Nephron (organoid): ENCODE measurements around the gene YPEL3.

Experiments used
- H3K27ac Mint-ChIP-seq, 3 experiments: 2 replicates each; pipeline ENCODE4 v1.8.0; 2020; ENCODE audit warnings: mixed read lengths in 3 of 3, mild to moderate bottlenecking in 2 of 3, moderate library complexity in 1 of 3
- H3K27me3 Mint-ChIP-seq: 2 replicates; pipeline ENCODE4 v1.8.0; 2021; ENCODE audit warnings: low read depth, mild to moderate bottlenecking, moderate library complexity, mixed read lengths
- H3K36me3 Mint-ChIP-seq: 2 replicates; pipeline ENCODE4 v1.8.0; 2020; ENCODE audit warnings: low read depth, mixed read lengths
- H3K4me1 Mint-ChIP-seq: 2 replicates; pipeline ENCODE4 v1.8.0; 2020; ENCODE audit warnings: mixed read lengths
- H3K4me3 Mint-ChIP-seq, 3 experiments: 2 replicates each; pipeline ENCODE4 v1.8.0; 2020; ENCODE audit warnings: mild to moderate bottlenecking in 3 of 3, mixed read lengths in 3 of 3, moderate library complexity in 2 of 3
- H3K9me3 Mint-ChIP-seq: 2 replicates; pipeline ENCODE4 v1.8.0; 2020; ENCODE audit warnings: mixed read lengths
- TF ChIP-seq, protein P1 (sequence below), 3 experiments: fragments of 200-600 bp; sonication (generic); IDR thresholded peaks; one replicate each; pipeline ENCODE4 v1.5.0; 2021; ENCODE audit warnings: antibody characterized with exemption in 3 of 3; ENCODE audit not compliant: unreplicated experiment in 3 of 3

The YPEL3 gene

DNA sequence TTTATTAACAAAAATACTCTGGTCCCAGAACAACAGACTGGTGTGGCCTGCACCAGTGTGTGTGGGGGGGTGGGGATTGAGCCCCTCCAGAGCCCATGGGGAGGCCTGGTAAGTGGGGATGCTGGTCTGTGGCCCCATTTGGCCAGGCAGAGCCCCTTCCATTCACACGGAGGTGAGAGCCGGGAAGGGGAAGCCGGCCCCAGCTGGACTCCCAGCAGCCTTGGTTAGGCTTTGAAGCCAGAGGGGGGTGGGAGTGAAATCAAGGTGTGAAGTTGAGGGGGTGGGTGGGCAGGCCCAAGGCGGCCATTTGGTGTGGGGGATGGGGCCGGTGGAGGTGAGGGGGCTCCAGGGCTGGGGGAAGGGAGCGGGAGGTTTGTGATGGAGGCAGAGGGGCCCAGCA is 10.2 kb downstream of the YPEL3 start:
- no peaks in the 10 kb centered on the region for H3K9me3 Mint-ChIP-seq
- TF ChIP-seq, protein P1, sequence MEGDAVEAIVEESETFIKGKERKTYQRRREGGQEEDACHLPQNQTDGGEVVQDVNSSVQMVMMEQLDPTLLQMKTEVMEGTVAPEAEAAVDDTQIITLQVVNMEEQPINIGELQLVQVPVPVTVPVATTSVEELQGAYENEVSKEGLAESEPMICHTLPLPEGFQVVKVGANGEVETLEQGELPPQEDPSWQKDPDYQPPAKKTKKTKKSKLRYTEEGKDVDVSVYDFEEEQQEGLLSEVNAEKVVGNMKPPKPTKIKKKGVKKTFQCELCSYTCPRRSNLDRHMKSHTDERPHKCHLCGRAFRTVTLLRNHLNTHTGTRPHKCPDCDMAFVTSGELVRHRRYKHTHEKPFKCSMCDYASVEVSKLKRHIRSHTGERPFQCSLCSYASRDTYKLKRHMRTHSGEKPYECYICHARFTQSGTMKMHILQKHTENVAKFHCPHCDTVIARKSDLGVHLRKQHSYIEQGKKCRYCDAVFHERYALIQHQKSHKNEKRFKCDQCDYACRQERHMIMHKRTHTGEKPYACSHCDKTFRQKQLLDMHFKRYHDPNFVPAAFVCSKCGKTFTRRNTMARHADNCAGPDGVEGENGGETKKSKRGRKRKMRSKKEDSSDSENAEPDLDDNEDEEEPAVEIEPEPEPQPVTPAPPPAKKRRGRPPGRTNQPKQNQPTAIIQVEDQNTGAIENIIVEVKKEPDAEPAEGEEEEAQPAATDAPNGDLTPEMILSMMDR (IDR thresholded peaks at IDR 0.05; ENCODE audit: unreplicated experiment in 3 of 3), result no peak

DNA sequence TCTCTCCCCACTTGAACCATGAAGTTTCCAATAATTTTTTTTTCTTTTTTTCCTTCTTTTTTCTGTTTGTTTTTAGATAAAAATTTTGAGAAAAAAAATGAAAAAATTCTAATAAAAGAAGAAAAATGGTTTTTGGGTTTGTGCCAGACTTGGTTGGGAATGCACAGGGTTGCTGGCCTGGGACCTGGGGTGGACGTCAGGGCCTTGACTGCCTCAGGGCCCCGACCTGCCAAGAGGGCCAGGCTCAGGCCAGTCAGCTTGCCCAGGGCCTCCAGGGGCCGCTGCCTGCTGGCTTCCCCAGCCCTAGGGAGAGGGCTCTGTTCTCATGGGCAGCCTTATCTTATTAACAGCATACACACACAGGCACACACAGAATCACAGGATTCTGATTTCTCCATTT is 10.8 kb downstream of the YPEL3 start:
- H3K9me3 Mint-ChIP-seq, result no peaks in the 10 kb centered on the region
- no peaks in the 10 kb centered on the region for H3K27me3 Mint-ChIP-seq
- peaks cover 8% of the 10 kb centered on the region for H3K4me1 Mint-ChIP-seq
- H3K36me3 Mint-ChIP-seq, result peaks cover 41% of the 10 kb centered on the region
- H3K27ac Mint-ChIP-seq, result no peak overlapping the region
- TF ChIP-seq, protein P1 (IDR thresholded peaks at IDR 0.05; ENCODE audit: unreplicated experiment in 3 of 3), result no peak
- no peak overlapping the region for H3K4me3 Mint-ChIP-seq

More for the DNA sequence above, 10.2 kb downstream of the YPEL3 start:
- no peak overlapping the region for H3K27ac Mint-ChIP-seq
- H3K4me3 Mint-ChIP-seq, result no peak overlapping the region
- H3K4me1 Mint-ChIP-seq, result peaks cover 10% of the 10 kb centered on the region
- no peaks in the 10 kb centered on the region for H3K27me3 Mint-ChIP-seq
- peaks cover 39% of the 10 kb centered on the region for H3K36me3 Mint-ChIP-seq

DNA sequence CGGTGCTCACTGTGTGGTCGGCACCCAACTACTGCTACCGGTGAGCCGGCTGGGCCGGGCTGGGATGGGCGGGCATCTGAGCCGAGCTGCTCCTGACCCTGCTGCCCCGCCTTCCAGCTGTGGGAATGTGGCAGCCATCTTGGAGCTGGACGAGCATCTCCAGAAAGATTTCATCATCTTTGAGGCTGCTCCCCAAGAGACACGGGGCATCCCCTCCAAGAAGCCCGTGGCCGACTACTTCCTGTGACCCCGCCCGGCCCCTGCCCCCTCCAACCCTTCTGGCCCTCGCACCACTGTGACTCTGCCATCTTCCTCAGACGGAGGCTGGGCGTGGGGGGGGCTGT is 11.2 kb downstream of the YPEL3 start:
- TF ChIP-seq, protein P1 (IDR thresholded peaks at IDR 0.05; ENCODE audit: unreplicated experiment in 3 of 3), result no peak
- Mint-ChIP-seq H3K4me3 (no peak overlapping the region), H3K27me3 (no peaks in the 10 kb centered on the region), H3K27ac (no peak overlapping the region), H3K4me1 (peaks cover 5% of the 10 kb centered on the region), H3K36me3 (peaks cover 43% of the 10 kb centered on the region), H3K9me3 (no peaks in the 10 kb centered on the region)

DNA sequence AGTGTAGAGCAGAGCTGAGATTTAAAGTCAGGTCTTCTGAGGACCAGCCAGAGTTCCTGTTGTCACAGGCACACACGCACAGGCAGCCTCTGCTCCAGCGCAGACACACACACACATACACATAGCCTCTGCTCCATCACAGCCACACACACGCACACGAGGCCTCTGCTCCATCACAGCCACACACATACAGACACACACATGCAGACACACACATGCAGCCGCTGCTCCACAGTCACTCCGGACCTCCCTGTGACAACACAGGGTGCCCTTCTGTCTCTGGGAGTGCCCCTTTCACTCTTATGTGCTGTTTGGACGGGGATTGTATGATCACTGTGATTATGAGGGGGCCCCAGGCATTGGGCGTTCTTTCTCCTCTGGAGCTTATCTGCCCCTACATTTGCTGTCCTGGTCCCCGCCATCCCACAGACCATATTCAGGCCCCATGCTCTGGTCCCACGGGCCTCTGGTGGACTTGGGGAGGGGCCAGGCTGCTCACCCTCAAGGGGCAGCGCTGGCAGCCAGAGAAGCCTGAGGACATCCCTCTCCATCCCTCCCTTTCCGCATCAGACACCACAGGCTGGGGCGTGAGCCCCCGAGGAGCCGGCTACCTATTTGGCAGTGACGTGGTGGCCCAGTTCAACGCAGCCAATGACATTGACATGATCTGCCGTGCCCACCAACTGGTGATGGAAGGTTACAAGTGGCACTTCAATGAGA is 11.8 kb downstream of the YPEL3 start:
- Mint-ChIP-seq H3K27ac (no peak overlapping the region), H3K4me1 (peaks cover 5% of the 10 kb centered on the region), H3K4me3 (no peak overlapping the region), H3K27me3 (no peaks in the 10 kb centered on the region), H3K9me3 (no peaks in the 10 kb centered on the region), H3K36me3 (peaks cover 48% of the 10 kb centered on the region)
- TF ChIP-seq, protein P1 (IDR thresholded peaks at IDR 0.05; ENCODE audit: unreplicated experiment in 3 of 3), result no peak

DNA sequence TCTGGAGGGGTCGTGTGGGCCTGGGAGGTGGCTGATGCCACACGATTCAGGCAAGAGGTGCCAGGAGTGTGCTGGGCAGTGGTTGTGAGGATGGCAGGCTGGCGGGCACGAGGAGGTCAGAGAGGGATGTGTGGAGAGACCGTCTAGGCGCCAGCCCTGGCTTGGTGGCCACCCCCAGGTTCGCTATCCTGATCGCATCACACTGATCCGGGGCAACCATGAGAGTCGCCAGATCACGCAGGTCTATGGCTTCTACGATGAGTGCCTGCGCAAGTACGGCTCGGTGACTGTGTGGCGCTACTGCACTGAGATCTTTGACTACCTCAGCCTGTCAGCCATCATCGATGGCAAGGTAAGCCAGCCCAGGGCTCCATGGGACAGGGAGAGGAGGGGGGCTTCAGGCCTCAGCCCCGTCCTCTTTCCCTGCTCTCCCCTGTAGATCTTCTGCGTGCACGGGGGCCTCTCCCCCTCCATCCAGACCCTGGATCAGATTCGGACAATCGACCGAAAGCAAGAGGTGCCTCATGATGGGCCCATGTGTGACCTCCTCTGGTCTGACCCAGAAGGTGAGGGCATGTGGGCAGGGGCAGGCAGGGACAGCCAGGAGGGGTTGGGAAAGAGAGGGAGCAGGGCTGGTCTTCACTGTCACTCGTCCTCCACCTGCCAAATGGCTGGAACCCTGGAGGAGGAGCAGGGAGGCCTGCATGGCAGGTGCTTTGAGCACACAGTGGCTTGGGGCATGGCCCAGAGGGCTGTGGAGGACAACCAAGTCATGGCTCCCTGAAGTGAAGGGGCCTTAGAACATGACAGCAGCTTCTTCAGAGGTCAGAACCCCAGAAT is 12.6 kb downstream of the YPEL3 start:
- no peak overlapping the region for H3K27ac Mint-ChIP-seq
- H3K4me1 Mint-ChIP-seq, result peaks cover 4% of the 10 kb centered on the region

More for the DNA sequence above, 12.6 kb downstream of the YPEL3 start:
- Mint-ChIP-seq H3K36me3 (peaks cover 52% of the 10 kb centered on the region), H3K27me3 (no peaks in the 10 kb centered on the region), H3K9me3 (no peaks in the 10 kb centered on the region), H3K4me3 (no peak overlapping the region)
- TF ChIP-seq, protein P1 (IDR thresholded peaks at IDR 0.05; ENCODE audit: unreplicated experiment in 3 of 3), result no peak
